ENCODE results near the gene NLGN2. TPM values are rescaled to one million over a fixed set of nuclear protein-coding genes. Genes with fewer than 3 reads are reported as not detected.

NLGN2 gene
- total RNA-seq, 1 experiment from 2014 or later = 36.9 TPM

GRCh38 chr17:7428557-7428956 lies 20.9 kb downstream of the NLGN2 start, which contains the start of gene SPEM3:
TSS of gene SPEM3 (plus strand) at chr17:7428857. CDS start at chr17:7428903, 46 bp downstream.
- no peak for DNase-seq (ENCODE audit: low spot score)
- no peak within 1 kb of the TSS for H3K27ac ChIP-seq (ENCODE audit: low read depth, low read length, poor library complexity, severe bottlenecking)
- no peaks in the 10 kb centered on the region for H3K27me3 ChIP-seq (replicated peaks; ENCODE audit: insufficient read depth, low read depth, low read length, poor library complexity)
- BruUV-seq (replicated peaks) = no TSS peak
- intact Hi-C loops (cut with micrococcal nuclease; ENCODE audit: unreplicated experiment) = no loop called here
- H3K4me1 ChIP-seq (ENCODE audit: insufficient read depth, low read length, poor library complexity, severe bottlenecking) = no peaks in the 10 kb centered on the region
- no peak within 1 kb of the TSS for H3K4me3 ChIP-seq (ENCODE audit: low read depth, low read length, poor library complexity, severe bottlenecking)
- POLR2A ChIA-PET (ENCODE audit: low non-redundant PET) = no interaction called here
- no peak for TF ChIP-seq EZH2 (IDR thresholded peaks at IDR 0.05; ENCODE audit: borderline replicate concordance, low read depth, low read length, poor library complexity, severe bottlenecking)
- TF ChIP-seq CTCF (conservative IDR thresholded peaks at IDR 0.05; ENCODE audit: low read depth, low read length) = no peak
- no peaks in the 10 kb centered on the region for H3K9me3 ChIP-seq (ENCODE audit: low read depth, low read length, poor library complexity, severe bottlenecking)
- no peaks in the 10 kb centered on the region for H3K36me3 ChIP-seq (ENCODE audit: insufficient read depth, low read length, poor library complexity, severe bottlenecking)
- CTCF ChIA-PET = no interaction called here

- Histone ChIP-seq H3K4me3 (ENCODE audit: low read depth, low read length, poor library complexity, severe bottlenecking) (no peak overlapping the region), H3K36me3 (ENCODE audit: insufficient read depth, low read length, poor library complexity, severe bottlenecking) (no peaks in the 10 kb centered on the region), H3K27me3 (replicated peaks; ENCODE audit: insufficient read depth, low read depth, low read length, poor library complexity) (no peaks in the 10 kb centered on the region), H3K9me3 (ENCODE audit: low read depth, low read length, poor library complexity, severe bottlenecking) (no peaks in the 10 kb centered on the region), H3K4me1 (ENCODE audit: insufficient read depth, low read length, poor library complexity, severe bottlenecking) (no peaks in the 10 kb centered on the region), H3K27ac (ENCODE audit: low read depth, low read length, poor library complexity, severe bottlenecking) (no peak overlapping the region)
- intact Hi-C loops (cut with micrococcal nuclease; ENCODE audit: unreplicated experiment) = no loop called here
- no TSS peak for BruUV-seq (replicated peaks)
- ChIA-PET POLR2A (ENCODE audit: low non-redundant PET) (no interaction called here), CTCF (no interaction called here)
- TF ChIP-seq EZH2 (IDR thresholded peaks at IDR 0.05; ENCODE audit: borderline replicate concordance, low read depth, low read length, poor library complexity, severe bottlenecking) = no peak
- TF ChIP-seq CTCF (conservative IDR thresholded peaks at IDR 0.05; ENCODE audit: low read depth, low read length) = no peak
- DNase-seq (ENCODE audit: low spot score) = no peak
These were observed 22.1 kb downstream of the NLGN2 start for GRCh38 chr17:7429722-7430121.

GRCh38 chr17:7431231-7431630 lies 23.6 kb downstream of the NLGN2 start:
- TF ChIP-seq CTCF (conservative IDR thresholded peaks at IDR 0.05; ENCODE audit: low read depth, low read length) = no peak
- no peak for TF ChIP-seq EZH2 (IDR thresholded peaks at IDR 0.05; ENCODE audit: borderline replicate concordance, low read depth, low read length, poor library complexity, severe bottlenecking)
- BruUV-seq (replicated peaks) = no TSS peak
- Histone ChIP-seq H3K36me3 (ENCODE audit: insufficient read depth, low read length, poor library complexity, severe bottlenecking) (no peaks in the 10 kb centered on the region), H3K27me3 (replicated peaks; ENCODE audit: insufficient read depth, low read depth, low read length, poor library complexity) (no peaks in the 10 kb centered on the region), H3K4me1 (ENCODE audit: insufficient read depth, low read length, poor library complexity, severe bottlenecking) (peaks cover 8% of the 10 kb centered on the region), H3K9me3 (ENCODE audit: low read depth, low read length, poor library complexity, severe bottlenecking) (no peaks in the 10 kb centered on the region), H3K4me3 (ENCODE audit: low read depth, low read length, poor library complexity, severe bottlenecking) (no peak overlapping the region), H3K27ac (ENCODE audit: low read depth, low read length, poor library complexity, severe bottlenecking) (no peak overlapping the region)
- ChIA-PET POLR2A (ENCODE audit: low non-redundant PET) (no interaction called here), CTCF (interaction anchor here (1.0 kb wide), 1 partner anchor 129 kb away, joined by 5 read pairs; no protein-coding TSS in a partner anchor)
- DNase-seq (ENCODE audit: low spot score) = no peak
- intact Hi-C loops (cut with micrococcal nuclease; ENCODE audit: unreplicated experiment) = no loop called here
